ENCODE measurements around the gene CCDC102A. TPM values are rescaled to one million over a fixed set of nuclear protein-coding genes. Genes with fewer than 3 reads are reported as not detected.

The CCDC102A gene
- polyA plus RNA-seq (2013, experiment 1 of 2): 2.0 TPM
- polyA plus RNA-seq (2013, experiment 2 of 2): 1.8 TPM

- Histone ChIP-seq H2AK5ac (ENCODE audit: low read length) (no peak within 1 kb of the TSS), H3K9ac (ENCODE audit: low read length) (peak within 1 kb of the TSS; percentile 92), H3K23ac (ENCODE audit: low read length) (peak within 1 kb of the TSS; percentile 80), H3K4me1 (ENCODE audit: control insufficient read depth, low read depth, low read length) (peaks cover 5% of the 10 kb centered on the region), H4K5ac (ENCODE audit: low read length) (no peak within 1 kb of the TSS), H3K18ac (ENCODE audit: low read length) (peak within 1 kb of the TSS; percentile 98), H3K36me3 (ENCODE audit: control insufficient read depth, insufficient read depth, low read length) (no peaks in the 10 kb centered on the region), H3K79me2 (ENCODE audit: control insufficient read depth, insufficient read depth, low read length) (no peaks in the 10 kb centered on the region), H3K79me1 (ENCODE audit: low read length) (peaks cover 5% of the 10 kb centered on the region), H3K56ac (ENCODE audit: low read length) (peak within 1 kb of the TSS; percentile 92), H2BK120ac (ENCODE audit: low read depth, low read length) (peak within 1 kb of the TSS; percentile 50), H4K8ac (ENCODE audit: low read depth, low read length) (peak within 1 kb of the TSS; percentile 76), H3K4ac (ENCODE audit: low read depth, low read length) (peak within 1 kb of the TSS; percentile 83), H2BK5ac (ENCODE audit: low read length) (no peak within 1 kb of the TSS), H3K27me3 (ENCODE audit: insufficient read depth, low read length, poor library complexity) (no peaks in the 10 kb centered on the region), H3K4me2 (ENCODE audit: low read length) (peak within 1 kb of the TSS; percentile 94), H3K4me3 (ENCODE audit: low read length) (peak within 1 kb of the TSS; percentile 53), H2BK15ac (replicated peaks; ENCODE audit: low read depth) (no peak within 1 kb of the TSS), H3K27ac (ENCODE audit: low read depth, low read length) (peak within 1 kb of the TSS; percentile 92)
- peak; percentile 46 for DNase-seq
- WGBS (ENCODE audit: extremely low coverage, insufficient coverage, low lambda C conversion rate): no CpG with 5 or more reads among the region's 81 CpGs
Observed at GRCh38 chr16:57536306-57537193, at the start of gene CCDC102A. Gene CCDC102A (minus strand): TSS chr16:57536571. CDS start chr16:57529177, 7,394 bp downstream.

GRCh38 chr16:57585051-57585687 lies 48.8 kb upstream of the CCDC102A start:
- Histone ChIP-seq H2AK5ac (ENCODE audit: low read length) (no peak overlapping the region), H4K5ac (ENCODE audit: low read length) (no peak overlapping the region), H3K79me1 (ENCODE audit: low read length) (no peaks in the 10 kb centered on the region), H3K4me1 (ENCODE audit: control insufficient read depth, low read depth, low read length) (no peaks in the 10 kb centered on the region), H3K9ac (ENCODE audit: low read length) (no peak overlapping the region), H3K79me2 (ENCODE audit: control insufficient read depth, insufficient read depth, low read length) (no peaks in the 10 kb centered on the region), H3K27me3 (ENCODE audit: insufficient read depth, low read length, poor library complexity) (no peaks in the 10 kb centered on the region), H3K56ac (ENCODE audit: low read length) (no peak overlapping the region), H3K4me2 (ENCODE audit: low read length) (no peak overlapping the region), H3K23ac (ENCODE audit: low read length) (no peak overlapping the region), H2BK15ac (replicated peaks; ENCODE audit: low read depth) (no peak overlapping the region), H3K27ac (ENCODE audit: low read depth, low read length) (no peak overlapping the region), H3K18ac (ENCODE audit: low read length) (no peak overlapping the region), H3K4ac (ENCODE audit: low read depth, low read length) (no peak overlapping the region), H4K8ac (ENCODE audit: low read depth, low read length) (no peak overlapping the region), H2BK120ac (ENCODE audit: low read depth, low read length) (no peak overlapping the region), H3K4me3 (ENCODE audit: low read length) (no peak overlapping the region), H2BK5ac (ENCODE audit: low read length) (no peak overlapping the region), H3K36me3 (ENCODE audit: control insufficient read depth, insufficient read depth, low read length) (no peaks in the 10 kb centered on the region)
- DNase-seq: no peak
- no CpG with 5 or more reads among the region's 3 CpGs for WGBS (ENCODE audit: extremely low coverage, insufficient coverage, low lambda C conversion rate)

- Histone ChIP-seq H2AK5ac (ENCODE audit: low read length) (no peak overlapping the region), H3K4me1 (ENCODE audit: control insufficient read depth, low read depth, low read length) (no peaks in the 10 kb centered on the region), H2BK120ac (ENCODE audit: low read depth, low read length) (no peak overlapping the region), H3K56ac (ENCODE audit: low read length) (no peak overlapping the region), H3K4me2 (ENCODE audit: low read length) (no peak overlapping the region), H2BK15ac (replicated peaks; ENCODE audit: low read depth) (no peak overlapping the region), H3K18ac (ENCODE audit: low read length) (no peak overlapping the region), H2BK5ac (ENCODE audit: low read length) (no peak overlapping the region), H3K9ac (ENCODE audit: low read length) (no peak overlapping the region), H3K79me2 (ENCODE audit: control insufficient read depth, insufficient read depth, low read length) (no peaks in the 10 kb centered on the region), H3K27ac (ENCODE audit: low read depth, low read length) (no peak overlapping the region), H3K23ac (ENCODE audit: low read length) (no peak overlapping the region), H4K5ac (ENCODE audit: low read length) (no peak overlapping the region), H3K79me1 (ENCODE audit: low read length) (no peaks in the 10 kb centered on the region), H3K4ac (ENCODE audit: low read depth, low read length) (no peak overlapping the region), H4K8ac (ENCODE audit: low read depth, low read length) (no peak overlapping the region), H3K4me3 (ENCODE audit: low read length) (no peak overlapping the region), H3K36me3 (ENCODE audit: control insufficient read depth, insufficient read depth, low read length) (no peaks in the 10 kb centered on the region), H3K27me3 (ENCODE audit: insufficient read depth, low read length, poor library complexity) (no peaks in the 10 kb centered on the region)
- no peak for DNase-seq
- WGBS (ENCODE audit: extremely low coverage, insufficient coverage, low lambda C conversion rate): no CpG with 5 or more reads among the region's 2 CpGs
Observed at GRCh38 chr16:57579361-57579665, 42.9 kb upstream of the CCDC102A start.

- no peak overlapping the region for H4K5ac ChIP-seq (ENCODE audit: low read length)
- no peak for DNase-seq
- H2AK5ac ChIP-seq (ENCODE audit: low read length): no peak overlapping the region
- H3K4me1 ChIP-seq (ENCODE audit: control insufficient read depth, low read depth, low read length): no peaks in the 10 kb centered on the region
- no peak overlapping the region for H3K4ac ChIP-seq (ENCODE audit: low read depth, low read length)
- no peak overlapping the region for H3K18ac ChIP-seq (ENCODE audit: low read length)
- H3K23ac ChIP-seq (ENCODE audit: low read length): no peak overlapping the region
- WGBS (ENCODE audit: extremely low coverage, insufficient coverage, low lambda C conversion rate): no CpG with 5 or more reads among the region's 14 CpGs
- H4K8ac ChIP-seq (ENCODE audit: low read depth, low read length): no peak overlapping the region
- no peaks in the 10 kb centered on the region for H3K36me3 ChIP-seq (ENCODE audit: control insufficient read depth, insufficient read depth, low read length)
- no peaks in the 10 kb centered on the region for H3K27me3 ChIP-seq (ENCODE audit: insufficient read depth, low read length, poor library complexity)
- H2BK15ac ChIP-seq (replicated peaks; ENCODE audit: low read depth): no peak overlapping the region
- no peaks in the 10 kb centered on the region for H3K79me1 ChIP-seq (ENCODE audit: low read length)
- H3K56ac ChIP-seq (ENCODE audit: low read length): no peak overlapping the region
- H2BK120ac ChIP-seq (ENCODE audit: low read depth, low read length): no peak overlapping the region
- no peak overlapping the region for H3K4me2 ChIP-seq (ENCODE audit: low read length)
- no peaks in the 10 kb centered on the region for H3K79me2 ChIP-seq (ENCODE audit: control insufficient read depth, insufficient read depth, low read length)
- no peak overlapping the region for H3K9ac ChIP-seq (ENCODE audit: low read length)
- H3K27ac ChIP-seq (ENCODE audit: low read depth, low read length): no peak overlapping the region
- H3K4me3 ChIP-seq (ENCODE audit: low read length): no peak overlapping the region
- H2BK5ac ChIP-seq (ENCODE audit: low read length): no peak overlapping the region
Observed at GRCh38 chr16:57578521-57579360, 42.4 kb upstream of the CCDC102A start.

GRCh38 chr16:57577691-57578224 lies 41.4 kb upstream of the CCDC102A start:
- Histone ChIP-seq H3K23ac (ENCODE audit: low read length) (no peak overlapping the region), H3K4me3 (ENCODE audit: low read length) (no peak overlapping the region), H3K27me3 (ENCODE audit: insufficient read depth, low read length, poor library complexity) (no peaks in the 10 kb centered on the region), H3K18ac (ENCODE audit: low read length) (no peak overlapping the region), H3K36me3 (ENCODE audit: control insufficient read depth, insufficient read depth, low read length) (no peaks in the 10 kb centered on the region), H3K79me2 (ENCODE audit: control insufficient read depth, insufficient read depth, low read length) (no peaks in the 10 kb centered on the region), H3K4me1 (ENCODE audit: control insufficient read depth, low read depth, low read length) (no peaks in the 10 kb centered on the region), H3K4me2 (ENCODE audit: low read length) (no peak overlapping the region), H2BK120ac (ENCODE audit: low read depth, low read length) (no peak overlapping the region), H3K4ac (ENCODE audit: low read depth, low read length) (no peak overlapping the region), H3K27ac (ENCODE audit: low read depth, low read length) (no peak overlapping the region), H3K79me1 (ENCODE audit: low read length) (no peaks in the 10 kb centered on the region), H3K56ac (ENCODE audit: low read length) (no peak overlapping the region), H4K8ac (ENCODE audit: low read depth, low read length) (no peak overlapping the region), H3K9ac (ENCODE audit: low read length) (no peak overlapping the region), H2BK5ac (ENCODE audit: low read length) (no peak overlapping the region), H2AK5ac (ENCODE audit: low read length) (no peak overlapping the region), H4K5ac (ENCODE audit: low read length) (no peak overlapping the region), H2BK15ac (replicated peaks; ENCODE audit: low read depth) (no peak overlapping the region)
- no CpG with 5 or more reads among the region's 4 CpGs for WGBS (ENCODE audit: extremely low coverage, insufficient coverage, low lambda C conversion rate)
- no peak for DNase-seq
